Fibroblast of pulmonary artery (primary cell): ENCODE results near the gene SPATS2.
A peak's percentile ranks its signal among the peaks of the same experiment; 100 is the strongest.

Experiments used
- DNase-seq: peaks from one replicate; pipeline ENCODE4 v3.0.0-alpha.2; 2010; ENCODE audit warnings: low read depth
- H3K4me3 ChIP-seq: replicated peaks from 2 replicates; pipeline ENCODE4 v1.5.1; 2011; ENCODE audit warnings: low read depth, mild to moderate bottlenecking, control low read depth, low read length, moderate library complexity
- CTCF ChIP-seq: IDR thresholded peaks from 2 replicates; pipeline ENCODE4 v1.5.1; 2011; ENCODE audit warnings: mild to moderate bottlenecking, control low read depth, low read length, inconsistent platforms; ENCODE audit errors: missing control alignments

SPATS2 gene

GRCh38 chr12:49552899-49553298 lies 185.6 kb downstream of the SPATS2 start:
- no peak for TF ChIP-seq CTCF
- no peak for DNase-seq
- H3K4me3 ChIP-seq, result no peak overlapping the region

GRCh38 chr12:49553512-49554088 lies 186.3 kb downstream of the SPATS2 start:
- peak; percentile 45 for TF ChIP-seq CTCF
- DNase-seq, result peak; percentile 22
- H3K4me3 ChIP-seq, result no peak overlapping the region

- no peak for DNase-seq
- H3K4me3 ChIP-seq, result no peak overlapping the region
- TF ChIP-seq CTCF, result no peak
These were observed 187.0 kb downstream of the SPATS2 start for GRCh38 chr12:49554266-49554665.

- no peak for DNase-seq
- no peak overlapping the region for H3K4me3 ChIP-seq
- no peak for TF ChIP-seq CTCF
These were observed 188.5 kb downstream of the SPATS2 start for GRCh38 chr12:49555631-49556390.

- DNase-seq, result no peak
- no peak for TF ChIP-seq CTCF
- H3K4me3 ChIP-seq, result no peak overlapping the region
These were observed 189.3 kb downstream of the SPATS2 start for GRCh38 chr12:49556391-49557186.

- DNase-seq, result no peak
- no peak overlapping the region for H3K4me3 ChIP-seq
- TF ChIP-seq CTCF, result no peak
These were observed 190.1 kb downstream of the SPATS2 start for GRCh38 chr12:49557187-49557916.
